KBM-7 (cell line): Measurements from ENCODE around the gene FAM9A.
A peak's percentile ranks its signal among the peaks of the same experiment; 100 is the strongest.

Source experiments
- DNase-seq: peaks from one replicate; pipeline ENCODE4 v3.0.0-alpha.2; 2015
- in situ Hi-C: fragments of 300-500 bp; cut with MboI; formaldehyde crosslinking; loops from 2 replicates; pipeline ENCODE4 v1.14.3; 2020; ENCODE audit warnings: low sequenced_read_pairs, low pct_unique_long_range_greater_than_20kb, mixed read lengths

The FAM9A gene

GRCh38 chrX:8748855-8749254 is 52.3 kb downstream of the FAM9A start:
- in situ Hi-C loops: no loop called here

GRCh38 chrX:8743126-8743732 is 58.0 kb downstream of the FAM9A start:
- in situ Hi-C loops: no loop called here
- DNase-seq: peak; percentile 65

More at GRCh38 chrX:8748855-8749254, 52.3 kb downstream of the FAM9A start:
- DNase-seq: peak; percentile 64

- in situ Hi-C loops: no loop called here
- DNase-seq: no peak
These were observed 59.2 kb downstream of the FAM9A start for GRCh38 chrX:8741981-8742380.
